Gastroesophageal sphincter (tissue), 3 donors: ENCODE data around the gene PLA2G4A.

Source experiments
- CTCF ChIP-seq, 4 experiments: fragments of 200-600 bp in 2 of 4; fragments of 450-650 bp in 2 of 4; sonication (generic) in 1 of 4; IDR thresholded peaks; one replicate each; pipeline ENCODE4 v1.5.1; 2017 to 2019; ENCODE audit warnings: antibody characterized with exemption in 4 of 4, mild to moderate bottlenecking in 2 of 4, moderate library complexity in 2 of 4
- EP300 ChIP-seq: sonication (generic); formaldehyde crosslinking; IDR thresholded peaks from one replicate; pipeline ENCODE4 v1.6.1; 2017; ENCODE audit warnings: antibody characterized with exemption, mild to moderate bottlenecking

GRCh38 chr1:186871784-186872183, 43.0 kb downstream of the PLA2G4A start:
- TF ChIP-seq CTCF (IDR thresholded peaks at IDR 0.05): no peak
- TF ChIP-seq EP300: no peak
